Left renal pelvis (tissue), 4 donors: Measurements from ENCODE around the gene IFI35. TPM values are rescaled to one million over a fixed set of nuclear protein-coding genes. Genes with fewer than 3 reads are reported as not detected.
"Not testable (repeated sequence)": the region's sequence is repeated elsewhere in the genome, so short reads cannot be mapped to it uniquely, and the experiment has no call there.

Source experiments
- DNase-seq, 4 donors: peaks; one replicate each; pipeline ENCODE4 v3.0.0-alpha.2; 2013; ENCODE audit warnings: low read depth in 4 of 4, low spot score in 3 of 4
- polyA plus RNA-seq, 4 donors: library from polyadenylated mRNA; unstranded; fragments of 120-200 nt; gene quantifications; one replicate each; pipeline ENCODE4 v1.2.1, GENCODE V29; 2013; ENCODE audit not compliant: insufficient read length in 4 of 4

The IFI35 gene
- 10 to 100 TPM in 3 of 4 donors, 1 to 10 TPM in 1; 9.1 to 12.9 (median 11.1) TPM for polyA plus RNA-seq

- no peak for DNase-seq
These were observed at the start of gene IFI35 for GRCh38 chr17:43006639-43007551. Gene IFI35 (plus strand): TSS chr17:43006784. CDS start chr17:43006948, 164 bp downstream.

GRCh38 chr17:42964161-42964932 is 42.2 kb upstream of the IFI35 start, which contains the start of gene AARSD1:
Gene AARSD1 (minus strand): TSS chr17:42964454. CDS start chr17:42964440, 14 bp downstream.
- peak; percentile 84 to 94 (median 89) for DNase-seq

- DNase-seq = no peak
These were observed 38.7 kb upstream of the IFI35 start for GRCh38 chr17:42967925-42968324.

GRCh38 chr17:42969001-42969581 is 37.5 kb upstream of the IFI35 start:
- no peak for DNase-seq

GRCh38 chr17:42971589-42971988 is 35.0 kb upstream of the IFI35 start:
- no peak for DNase-seq

- DNase-seq = not testable (repeated sequence)
These were observed 33.3 kb upstream of the IFI35 start for GRCh38 chr17:42973323-42973722.

- no peak for DNase-seq
These were observed 31.3 kb upstream of the IFI35 start for GRCh38 chr17:42975265-42975664.

GRCh38 chr17:42975701-42976100 is 30.9 kb upstream of the IFI35 start:
- not testable (repeated sequence) for DNase-seq

GRCh38 chr17:42979511-42980273 is 26.9 kb upstream of the IFI35 start, which contains the start of gene PTGES3L:
Gene PTGES3L (minus strand): TSS chr17:42980080. CDS start chr17:42980053, 27 bp downstream.
- DNase-seq = no peak

GRCh38 chr17:42980274-42980765 is 26.3 kb upstream of the IFI35 start, which contains the start of gene RUNDC1:
Gene RUNDC1 (plus strand): TSS chr17:42980565. CDS start chr17:42980577, 12 bp downstream.
- DNase-seq = peak; percentile 73 to 83 (median 78)

- no peak for DNase-seq
These were observed 25.7 kb upstream of the IFI35 start for GRCh38 chr17:42980766-42981397.

- no peak for DNase-seq
These were observed 24.3 kb upstream of the IFI35 start for GRCh38 chr17:42982266-42982665.

GRCh38 chr17:42985225-42985624 is 21.4 kb upstream of the IFI35 start:
- DNase-seq = no peak

GRCh38 chr17:42989141-42989540 is 17.4 kb upstream of the IFI35 start:
- no peak for DNase-seq

GRCh38 chr17:42989726-42990652 is 16.6 kb upstream of the IFI35 start:
- no peak for DNase-seq

- DNase-seq = no peak
These were observed 15.1 kb upstream of the IFI35 start for GRCh38 chr17:42991471-42991870.

- DNase-seq = no peak
These were observed 13.7 kb upstream of the IFI35 start for GRCh38 chr17:42992872-42993271.

GRCh38 chr17:42993913-42994312 is 12.7 kb upstream of the IFI35 start:
- DNase-seq = not testable (repeated sequence)
